WTC11 (cell line): ENCODE results near the gene SYT7. TPM values are rescaled to one million over a fixed set of nuclear protein-coding genes. Genes with fewer than 3 reads are reported as not detected.
A peak's percentile ranks its signal among the peaks of the same experiment; 100 is the strongest.

Experiments used
- AR ChIP-seq: fragments of 250-450 bp; sonication (Bioruptor Pico); IDR thresholded peaks from 2 replicates; pipeline ENCODE4 v1.9.0; 2021; ENCODE audit warnings: mild to moderate bottlenecking
- CTCF ChIP-seq: fragments of 200-600 bp; IDR thresholded peaks from 2 replicates; pipeline ENCODE4 v1.8.0; 2022; ENCODE audit warnings: antibody characterized with exemption
- E2F4 ChIP-seq: sonication (generic); formaldehyde crosslinking; IDR thresholded peaks from 2 replicates; pipeline ENCODE4 v1.8.1; 2022; ENCODE audit warnings: low read depth, mild to moderate bottlenecking, moderate library complexity, missing genetic modification reagents, borderline replicate concordance
- EMX1 ChIP-seq: fragments of 250-450 bp; sonication (Bioruptor Pico); IDR thresholded peaks from 2 replicates; pipeline ENCODE4 v1.8.0; 2021; ENCODE audit warnings: mild to moderate bottlenecking
- ETV6 ChIP-seq: sonication (generic); formaldehyde crosslinking; IDR thresholded peaks from 2 replicates; pipeline ENCODE4 v1.8.1; 2022; ENCODE audit warnings: mild to moderate bottlenecking, missing genetic modification reagents
- FOXK1 ChIP-seq: sonication (generic); formaldehyde crosslinking; IDR thresholded peaks from 2 replicates; pipeline ENCODE4 v1.8.0; 2022; ENCODE audit warnings: mild to moderate bottlenecking, moderate library complexity, missing genetic modification reagents
- GABPB1 ChIP-seq: sonication (generic); formaldehyde crosslinking; IDR thresholded peaks from 2 replicates; pipeline ENCODE4 v1.8.1; 2023; ENCODE audit warnings: mild to moderate bottlenecking, missing genetic modification reagents
- KAT7 ChIP-seq: sonication (generic); formaldehyde crosslinking; IDR thresholded peaks from 2 replicates; pipeline ENCODE4 v1.8.1; 2023; ENCODE audit warnings: missing genetic modification reagents, mild to moderate bottlenecking, borderline replicate concordance
- MLX ChIP-seq: sonication (generic); formaldehyde crosslinking; IDR thresholded peaks from 2 replicates; pipeline ENCODE4 v1.8.1; 2023; ENCODE audit warnings: mild to moderate bottlenecking, missing genetic modification reagents, moderate library complexity
- NFATC4 ChIP-seq: fragments of 250-450 bp; sonication (Bioruptor Pico); IDR thresholded peaks from 2 replicates; pipeline ENCODE4 v1.9.0; 2021; ENCODE audit warnings: mild to moderate bottlenecking
- NR1H2 ChIP-seq: sonication (generic); formaldehyde crosslinking; IDR thresholded peaks from 2 replicates; pipeline ENCODE4 v1.9.0; 2021; ENCODE audit warnings: mild to moderate bottlenecking, moderate library complexity, missing genetic modification reagents
- OVOL2 ChIP-seq: fragments of 250-450 bp; sonication (Bioruptor Pico); IDR thresholded peaks from 2 replicates; pipeline ENCODE4 v1.9.0; 2021; ENCODE audit warnings: mild to moderate bottlenecking, borderline replicate concordance
- PRDM15 ChIP-seq: sonication (generic); formaldehyde crosslinking; IDR thresholded peaks from 2 replicates; pipeline ENCODE4 v1.8.0; 2022; ENCODE audit warnings: missing genetic modification reagents
- SMAD3 ChIP-seq: sonication (generic); formaldehyde crosslinking; IDR thresholded peaks from 2 replicates; pipeline ENCODE4 v1.8.0; 2022; ENCODE audit warnings: missing genetic modification reagents, mild to moderate bottlenecking, borderline replicate concordance
- SMAD4 ChIP-seq: sonication (generic); formaldehyde crosslinking; IDR thresholded peaks from 2 replicates; pipeline ENCODE4 v1.8.0; 2022; ENCODE audit warnings: mild to moderate bottlenecking, missing genetic modification reagents
- SOX15 ChIP-seq: fragments of 250-450 bp; sonication (Bioruptor Pico); IDR thresholded peaks from 2 replicates; pipeline ENCODE4 v1.9.0; 2021; ENCODE audit warnings: mild to moderate bottlenecking
- ZNF138 ChIP-seq: sonication (generic); formaldehyde crosslinking; conservative IDR thresholded peaks from 2 replicates; pipeline ENCODE4 v1.8.1; 2022; ENCODE audit warnings: mild to moderate bottlenecking, moderate library complexity, missing genetic modification reagents
- ZNF219 ChIP-seq: sonication (generic); formaldehyde crosslinking; IDR thresholded peaks from 2 replicates; pipeline ENCODE4 v1.8.0; 2023; ENCODE audit warnings: missing genetic modification reagents, mild to moderate bottlenecking, borderline replicate concordance
- ZNF263 ChIP-seq: sonication (generic); formaldehyde crosslinking; IDR thresholded peaks from 2 replicates; pipeline ENCODE4 v1.8.1; 2022; ENCODE audit warnings: low read depth, mild to moderate bottlenecking, moderate library complexity, missing genetic modification reagents
- ZNF396 ChIP-seq: fragments of 250-450 bp; sonication (Bioruptor Pico); IDR thresholded peaks from 2 replicates; pipeline ENCODE4 v1.8.0; 2021; ENCODE audit warnings: mild to moderate bottlenecking, moderate library complexity, borderline replicate concordance
- ZNF416 ChIP-seq: fragments of 250-450 bp; sonication (Bioruptor Pico); IDR thresholded peaks from 2 replicates; pipeline ENCODE4 v1.9.0; 2021; ENCODE audit warnings: mild to moderate bottlenecking, inconsistent platforms
- total RNA-seq: library from RNA; stranded (reverse); gene quantifications from 3 replicates; pipeline ENCODE4 v1.2.3, GENCODE V29; 2021
- TF ChIP-seq, protein P1 (sequence below): sonication (generic); formaldehyde crosslinking; IDR thresholded peaks from 2 replicates; pipeline ENCODE4 v1.8.0; 2023; ENCODE audit warnings: mild to moderate bottlenecking, missing genetic modification reagents
- TF ChIP-seq, protein P2 (sequence below): sonication (generic); formaldehyde crosslinking; IDR thresholded peaks from 2 replicates; pipeline ENCODE4 v1.8.0; 2023; ENCODE audit warnings: missing genetic modification reagents

The SYT7 gene
- total RNA-seq, 1 experiment from 2014 or later: 12.5 TPM

DNA sequence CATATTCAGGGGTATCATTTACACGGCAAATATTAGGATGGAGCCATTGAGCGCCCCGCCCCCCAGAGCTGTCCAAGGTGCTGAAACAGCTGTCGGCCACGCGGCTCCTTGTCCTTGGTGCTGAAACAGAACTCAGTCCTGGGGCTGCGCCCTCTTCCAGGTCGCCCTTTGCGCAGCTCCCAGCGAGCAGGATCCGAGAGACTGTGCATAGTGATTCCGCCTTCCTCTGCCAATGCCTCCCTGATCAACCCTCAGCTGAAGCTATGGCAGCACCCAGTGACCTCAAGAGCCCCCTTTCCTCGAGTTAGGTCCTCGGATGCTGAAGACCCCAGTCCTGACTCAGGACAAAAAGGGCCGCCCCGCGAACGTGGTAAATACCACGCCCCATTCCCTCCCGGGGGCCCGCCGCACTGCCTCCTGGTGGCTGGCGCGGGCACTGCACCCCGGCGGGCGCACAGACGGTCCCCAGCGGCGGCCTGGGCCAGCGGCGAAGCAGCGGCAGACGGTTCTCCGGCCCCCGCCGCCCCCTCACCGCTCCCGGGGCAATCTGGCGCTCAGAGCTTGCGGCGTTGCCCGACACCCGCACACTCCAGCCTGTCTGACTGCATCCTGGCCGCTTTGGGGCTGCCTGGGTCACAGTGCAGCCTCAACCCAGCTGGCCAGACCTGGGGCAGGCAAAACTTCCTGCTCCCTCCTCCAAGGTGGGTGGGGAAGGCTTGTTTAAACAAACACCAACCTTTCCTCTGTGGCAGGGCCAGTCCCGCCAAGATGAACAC is 13.4 kb downstream of the SYT7 start (continued):
- TF ChIP-seq E2F4 (CRISPR knock-in tag) (peak; percentile 98), SMAD4 (CRISPR knock-in tag) (peak; percentile 99), SOX15 (no peak), MLX (CRISPR knock-in tag) (peak; percentile 99), ZNF219 (CRISPR knock-in tag) (peak; percentile 99), FOXK1 (peak; percentile 99), PRDM15 (CRISPR knock-in tag) (peak; percentile 84), KAT7 (CRISPR knock-in tag) (peak; percentile 100), ZNF396 (CRISPR knock-in tag) (peak; percentile 94), ETV6 (peak; percentile 100), ZNF416 (CRISPR knock-in tag) (peak; percentile 84; the same call in 1 of the 2 replicates), NR1H2 (CRISPR knock-in tag) (peak; percentile 98), NFATC4 (no peak), OVOL2 (CRISPR knock-in tag) (no peak), GABPB1 (CRISPR knock-in tag) (peak; percentile 95), SMAD3 (CRISPR knock-in tag) (peak; percentile 100), ZNF263 (CRISPR knock-in tag) (peak; percentile 67; the same call in 1 of the 2 replicates), ZNF138 (peak; percentile 99), EMX1 (CRISPR knock-in tag) (0 out of 2 replicates have a peak, but pooled peaks have one; percentile 15), AR (CRISPR knock-in tag) (peak; percentile 72; the same call in 1 of the 2 replicates), CTCF (peak; percentile 99)
- TF ChIP-seq, protein P1, sequence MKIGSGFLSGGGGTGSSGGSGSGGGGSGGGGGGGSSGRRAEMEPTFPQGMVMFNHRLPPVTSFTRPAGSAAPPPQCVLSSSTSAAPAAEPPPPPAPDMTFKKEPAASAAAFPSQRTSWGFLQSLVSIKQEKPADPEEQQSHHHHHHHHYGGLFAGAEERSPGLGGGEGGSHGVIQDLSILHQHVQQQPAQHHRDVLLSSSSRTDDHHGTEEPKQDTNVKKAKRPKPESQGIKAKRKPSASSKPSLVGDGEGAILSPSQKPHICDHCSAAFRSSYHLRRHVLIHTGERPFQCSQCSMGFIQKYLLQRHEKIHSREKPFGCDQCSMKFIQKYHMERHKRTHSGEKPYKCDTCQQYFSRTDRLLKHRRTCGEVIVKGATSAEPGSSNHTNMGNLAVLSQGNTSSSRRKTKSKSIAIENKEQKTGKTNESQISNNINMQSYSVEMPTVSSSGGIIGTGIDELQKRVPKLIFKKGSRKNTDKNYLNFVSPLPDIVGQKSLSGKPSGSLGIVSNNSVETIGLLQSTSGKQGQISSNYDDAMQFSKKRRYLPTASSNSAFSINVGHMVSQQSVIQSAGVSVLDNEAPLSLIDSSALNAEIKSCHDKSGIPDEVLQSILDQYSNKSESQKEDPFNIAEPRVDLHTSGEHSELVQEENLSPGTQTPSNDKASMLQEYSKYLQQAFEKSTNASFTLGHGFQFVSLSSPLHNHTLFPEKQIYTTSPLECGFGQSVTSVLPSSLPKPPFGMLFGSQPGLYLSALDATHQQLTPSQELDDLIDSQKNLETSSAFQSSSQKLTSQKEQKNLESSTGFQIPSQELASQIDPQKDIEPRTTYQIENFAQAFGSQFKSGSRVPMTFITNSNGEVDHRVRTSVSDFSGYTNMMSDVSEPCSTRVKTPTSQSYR (CRISPR knock-in tag): peak; percentile 100
- TF ChIP-seq, protein P2, sequence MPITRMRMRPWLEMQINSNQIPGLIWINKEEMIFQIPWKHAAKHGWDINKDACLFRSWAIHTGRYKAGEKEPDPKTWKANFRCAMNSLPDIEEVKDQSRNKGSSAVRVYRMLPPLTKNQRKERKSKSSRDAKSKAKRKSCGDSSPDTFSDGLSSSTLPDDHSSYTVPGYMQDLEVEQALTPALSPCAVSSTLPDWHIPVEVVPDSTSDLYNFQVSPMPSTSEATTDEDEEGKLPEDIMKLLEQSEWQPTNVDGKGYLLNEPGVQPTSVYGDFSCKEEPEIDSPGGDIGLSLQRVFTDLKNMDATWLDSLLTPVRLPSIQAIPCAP (CRISPR knock-in tag): peak; percentile 100
